GM12878 (cell line): ENCODE results near the gene CERK. TPM values are rescaled to one million over a fixed set of nuclear protein-coding genes. Genes with fewer than 3 reads are reported as not detected.

Experiments used
- ATAC-seq: fragments of 200-7000 bp; cut with Tn5 transposase; 3 replicates; pipeline ENCODE4 v1.9.1; 2020; ENCODE audit warnings: mild to moderate bottlenecking, moderate library complexity
- BruUV-seq: library from RNA; stranded (reverse); fragments of 400-500 nt; replicated peaks from 2 replicates; lab custom pipeline; 2021; lab: Mats Ljungman, UMichigan
- CTCF ChIA-PET: fragments of 300-600 bp; sonication (Branson Sonifier 250); formaldehyde crosslinking; extraction: SDS; loops from one replicate; lab custom pipeline; 2021; ENCODE audit warnings: inconsistent platforms; lab: Yijun Ruan, JAX
- POLR2A ChIA-PET: fragments of 350-600 bp; formaldehyde crosslinking; extraction: SDS; loops from one replicate; lab custom pipeline; 2021; ENCODE audit warnings: inconsistent platforms; lab: Charles Lee
- RAD21 ChIA-PET: fragments of 300-600 bp; sonication (Branson Sonifier 250); formaldehyde crosslinking; loops from one replicate; lab custom pipeline; 2023; ENCODE audit warnings: antibody characterized with exemption; ENCODE audit not compliant: unreplicated experiment; lab: Charles Lee
- SMC1A ChIA-PET: fragments of 300-600 bp; sonication (Branson Sonifier 250); formaldehyde crosslinking; loops from one replicate; lab custom pipeline; 2023; ENCODE audit not compliant: unreplicated experiment, uncharacterized antibody; lab: Charles Lee
- DNase-seq: peaks from one replicate; pipeline ENCODE4 v3.0.0-alpha.2; 2011; ENCODE audit warnings: low read depth, low spot score
- FAIRE-seq: peaks from 3 replicates; lab custom pipeline; 2011; peaks lifted over from hg19 to GRCh38; lab: Jason Lieb, UNC
- H2AFZ ChIP-seq: 2 replicates; pipeline ENCODE4 v1.6.0; 2011; ENCODE audit warnings: low read depth, low read length, control low read depth; ENCODE audit not compliant: control insufficient read depth
- H3K27ac ChIP-seq: 2 replicates; pipeline ENCODE4 v1.5.1; 2011; ENCODE audit warnings: control low read depth; ENCODE audit not compliant: control insufficient read depth, insufficient read depth
- H3K27me3 ChIP-seq, 2 experiments: replicated peaks in 1 of 2; 2 replicates each; pipeline versions ENCODE4 v1.6.0 to v1.6.1; 2011; ENCODE audit warnings: low read length in 1 of 2; ENCODE audit not compliant: control insufficient read depth in 2 of 2, insufficient read depth in 2 of 2
- H3K36me3 ChIP-seq, 2 experiments: 2 replicates each; pipeline ENCODE4 v1.5.1; 2011; ENCODE audit warnings: low read length in 1 of 2; ENCODE audit not compliant: control insufficient read depth in 2 of 2, insufficient read depth in 2 of 2
- H3K4me1 ChIP-seq: 2 replicates; pipeline ENCODE4 v1.6.1; 2011; ENCODE audit warnings: mild to moderate bottlenecking, low read length, moderate library complexity, mixed read lengths; ENCODE audit not compliant: control insufficient read depth, insufficient read depth
- H3K4me2 ChIP-seq: 2 replicates; pipeline ENCODE4 v1.6.0; 2011; ENCODE audit warnings: control low read depth; ENCODE audit not compliant: control insufficient read depth, insufficient read depth
- H3K4me3 ChIP-seq: fragments of 200-600 bp; sonication (generic); 2 replicates; pipeline ENCODE4 v1.5.1; 2016
- H3K79me2 ChIP-seq: 2 replicates; pipeline ENCODE4 v1.6.0; 2011; ENCODE audit warnings: low read length; ENCODE audit not compliant: control insufficient read depth, insufficient read depth
- H3K9ac ChIP-seq: 2 replicates; pipeline ENCODE4 v1.8.0; 2011; ENCODE audit warnings: low read length, control low read depth, mixed read lengths; ENCODE audit not compliant: control insufficient read depth, insufficient read depth
- H3K9me3 ChIP-seq: replicated peaks from 3 replicates; pipeline ENCODE4 v1.5.1; 2011; ENCODE audit warnings: mild to moderate bottlenecking, low read length; ENCODE audit not compliant: control insufficient read depth, insufficient read depth
- H4K20me1 ChIP-seq: 2 replicates; pipeline ENCODE4 v1.6.0; 2011; ENCODE audit not compliant: control insufficient read depth, insufficient read depth
- CHD2 ChIP-seq: IDR thresholded peaks from 2 replicates; pipeline ENCODE4 v1.6.1; 2011; ENCODE audit warnings: low read depth, low read length, improper control_type of control experiment, borderline replicate concordance
- CUX1 ChIP-seq: IDR thresholded peaks from 2 replicates; pipeline ENCODE4 v1.6.1; 2012; ENCODE audit warnings: improper control_type of control experiment, low read depth, low read length; ENCODE audit not compliant: insufficient replicate concordance
- EGR1 ChIP-seq, 2 experiments: IDR thresholded peaks; 1 replicate in 1 of 2; 2 replicates in 1 of 2; pipeline ENCODE4 v1.6.1; 2011 to 2012; ENCODE audit warnings: low read depth in 2 of 2, low read length in 2 of 2, borderline replicate concordance in 1 of 2, mild to moderate bottlenecking in 1 of 2, moderate library complexity in 1 of 2
- EP300 ChIP-seq, 2 experiments: fragments of 150-350 bp in 1 of 2; IDR thresholded peaks; 2 replicates each; pipeline ENCODE4 v1.6.1; 2011 to 2012; ENCODE audit warnings: low read depth in 2 of 2, low read length in 2 of 2, borderline replicate concordance in 1 of 2, improper control_type of control experiment in 1 of 2, inconsistent platforms in 1 of 2; ENCODE audit not compliant: control insufficient read depth in 1 of 2
- ESRRA ChIP-seq: IDR thresholded peaks from 2 replicates; pipeline ENCODE4 v1.6.1; 2012; ENCODE audit warnings: mild to moderate bottlenecking, low read length, improper control_type of control experiment
- JUNB ChIP-seq: IDR thresholded peaks from 2 replicates; pipeline ENCODE4 v1.6.1; 2016; ENCODE audit warnings: antibody characterized with exemption, mild to moderate bottlenecking
- NFXL1 ChIP-seq: fragments of 450-650 bp; IDR thresholded peaks from 2 replicates; pipeline ENCODE4 v1.6.1; 2017; ENCODE audit warnings: antibody characterized with exemption, mild to moderate bottlenecking, borderline replicate concordance
- PAX5 ChIP-seq: IDR thresholded peaks from 2 replicates; pipeline ENCODE4 v1.6.1; 2011; ENCODE audit warnings: low read depth, low read length, borderline replicate concordance
- POU2F2 ChIP-seq: IDR thresholded peaks from 3 replicates; pipeline ENCODE4 v1.6.1; 2011; ENCODE audit warnings: low read depth, mild to moderate bottlenecking, low read length, borderline replicate concordance
- RFX5 ChIP-seq: IDR thresholded peaks from 2 replicates; pipeline ENCODE4 v1.6.1; 2011; ENCODE audit warnings: low read depth, low read length, improper control_type of control experiment
- SMARCA5 ChIP-seq: fragments of 450-650 bp; IDR thresholded peaks from 2 replicates; pipeline ENCODE4 v1.6.1; 2017; ENCODE audit warnings: mild to moderate bottlenecking
- ZBTB40 ChIP-seq: fragments of 450-650 bp; IDR thresholded peaks from 2 replicates; pipeline ENCODE4 v1.6.1; 2016; ENCODE audit warnings: mild to moderate bottlenecking, moderate library complexity, borderline replicate concordance
- ZNF384 ChIP-seq: IDR thresholded peaks from 2 replicates; pipeline ENCODE4 v1.6.1; 2012; ENCODE audit warnings: low read depth, mild to moderate bottlenecking, low read length, improper control_type of control experiment, borderline replicate concordance
- WGBS: methylation state at CpG from one replicate; pipeline ENCODE4 v1.1.6; 2016; ENCODE audit warnings: low lambda C conversion rate; ENCODE audit not compliant: insufficient replicate concordance, insufficient coverage; ENCODE audit errors: missing lambda C conversion rate; 5-methylcytosine and 5-hydroxymethylcytosine counted together
- in situ Hi-C: fragments of 300-500 bp; cut with MboI; formaldehyde crosslinking; loops from 9 replicates; pipeline ENCODE4 v1.14.3; 2018; ENCODE audit warnings: mixed read lengths
- intact Hi-C: fragments of 100-400 bp; cut with micrococcal nuclease; formaldehyde crosslinking; loops from one replicate; pipeline ENCODE4 v1.14.2; 2022; ENCODE audit not compliant: unreplicated experiment
- polyA plus RNA-seq, 11 experiments: library from polyadenylated mRNA; depleted of rRNA in 4 of 11; unstranded in 6 of 11; stranded (reverse) in 5 of 11; fragments of >200 nt; fragmentation: Nextera tagmentation in 4 of 11; fragmentation: Illumina TruSeq in 1 of 11; extraction: Ambion mirVana in 4 of 11; extraction: Trizol in 1 of 11; gene quantifications; 1 replicate in 1 of 11; 2 replicates in 10 of 11; pipeline versions ENCODE4 v1.2.1 to v1.2.3, GENCODE V29; 2011 to 2016; ENCODE audit warnings: inconsistent platforms in 2 of 11, missing spikeins in 2 of 11, low read depth in 1 of 11
- total RNA-seq, 4 experiments: library from RNA; depleted of rRNA in 3 of 4; stranded (reverse); fragments of >200 nt in 3 of 4; fragmentation: Illumina TruSeq in 1 of 4; extraction: Trizol in 1 of 4; gene quantifications; 2 replicates each; pipeline versions ENCODE4 v1.2.1 to v1.2.3, GENCODE V29; 2013 to 2021

CERK gene
- total and polyA plus RNA-seq, 10 of the 15 experiments (the other 5 are each of a cell fraction or from before 2014, with no cell fraction given) = 4.0 to 41.1 (median 30.2) TPM

- H3K27ac ChIP-seq = no peak overlapping the region
- 40% methylated on average over 15 of the region's 15 CpGs for WGBS
- no peaks in the 10 kb centered on the region for H3K36me3 ChIP-seq
- no peak for DNase-seq
- BruUV-seq = no TSS peak
- ChIA-PET POLR2A (interaction anchor here (0.6 to 1.0 kb wide), 2 partner anchors 12 to 15 kb away, joined by 3 read pairs; no protein-coding TSS in a partner anchor), CTCF (interaction anchor here (1.5 to 2.3 kb wide), 4 partner anchors 9 to 54 kb away, joined by 5 to 11 read pairs (median 6); no protein-coding TSS in a partner anchor), RAD21 (interaction anchor here (0.7 to 1.0 kb wide), 3 partner anchors 18 to 55 kb away, joined by 3 read pairs; no protein-coding TSS in a partner anchor), SMC1A (interaction anchor here (1.0 to 1.5 kb wide), 3 partner anchors 10 to 186 kb away, joined by 3 to 4 read pairs (median 3); no protein-coding TSS in a partner anchor)
- H3K79me2 ChIP-seq = no peaks in the 10 kb centered on the region
- H3K4me1 ChIP-seq = peaks cover 9% of the 10 kb centered on the region
- no peaks in the 10 kb centered on the region for H4K20me1 ChIP-seq
- no peaks in the 10 kb centered on the region for H3K27me3 ChIP-seq
- intact Hi-C loops (no loop called here), in situ Hi-C loops (no loop called here)
- H3K9ac ChIP-seq = no peak overlapping the region
- H3K4me3 ChIP-seq = no peak overlapping the region
- no peaks in the 10 kb centered on the region for H3K9me3 ChIP-seq
- H2AFZ ChIP-seq = no peak overlapping the region; the same call in 1 of the 2 replicates
- peak; percentile 16; the same call in 1 of the 3 replicates for ATAC-seq
- FAIRE-seq = no peak
- H3K4me2 ChIP-seq = no peak overlapping the region
- TF ChIP-seq PAX5 (no peak), NFXL1 (no peak), ZBTB40 (no peak), RFX5 (no peak), JUNB (no peak), EP300 (IDR thresholded peaks at IDR 0.05; ENCODE audit: borderline replicate concordance in 1 of 2, control insufficient read depth in 1 of 2, low read depth in 2 of 2, low read length in 2 of 2) (no peak), CUX1 (no peak), POU2F2 (no peak), SMARCA5 (no peak), ESRRA (no peak), CHD2 (no peak), EGR1 (IDR thresholded peaks at IDR 0.05; ENCODE audit: borderline replicate concordance in 1 of 2, low read depth in 2 of 2, low read length in 2 of 2) (no peak), ZNF384 (no peak)
Measured at GRCh38 chr22:46748908-46749675, 11.0 kb upstream of the CERK start.
